ENCODE measurements around the gene SEPSECS.

- no peak for TF ChIP-seq ESRRG (CRISPR knock-in tag; IDR thresholded peaks at IDR 0.05)
- no peak for TF ChIP-seq ZNF8 (CRISPR knock-in tag; IDR thresholded peaks at IDR 0.05)
- TF ChIP-seq PPARA (CRISPR knock-in tag; IDR thresholded peaks at IDR 0.05; ENCODE audit: borderline replicate concordance): no peak
- TF ChIP-seq RARB (CRISPR knock-in tag; IDR thresholded peaks at IDR 0.05): no peak
- TF ChIP-seq TOX (CRISPR knock-in tag; IDR thresholded peaks at IDR 0.05; ENCODE audit: borderline replicate concordance): no peak
- no peak for TF ChIP-seq GLIS3 (CRISPR knock-in tag; IDR thresholded peaks at IDR 0.05)
- TF ChIP-seq CSRNP3 (CRISPR knock-in tag; IDR thresholded peaks at IDR 0.05): no peak
- TF ChIP-seq TCF4 (CRISPR knock-in tag; IDR thresholded peaks at IDR 0.05; ENCODE audit: borderline replicate concordance): no peak
- TF ChIP-seq ISL1 (CRISPR knock-in tag; IDR thresholded peaks at IDR 0.05): no peak
- no peak for TF ChIP-seq ZNF565 (CRISPR knock-in tag; conservative IDR thresholded peaks at IDR 0.05; ENCODE audit: low read depth)
- TF ChIP-seq ZFP30 (CRISPR knock-in tag; IDR thresholded peaks at IDR 0.05): no peak
Measured at GRCh38 chr4:25100021-25100555, 60.2 kb downstream of the SEPSECS start.
